Calu3 (cell line): ENCODE measurements around the gene LRRFIP1. TPM values are rescaled to one million over a fixed set of nuclear protein-coding genes. Genes with fewer than 3 reads are reported as not detected.
"Not testable (repeated sequence)": the region's sequence is repeated elsewhere in the genome, so short reads cannot be mapped to it uniquely, and the experiment has no call there.

ENCODE experiments used
- BruUV-seq: library from RNA; stranded (reverse); fragments of 400-500 nt; replicated peaks from 2 replicates; lab custom pipeline; 2021; lab: Mats Ljungman, UMichigan
- CTCF ChIA-PET: fragments of 300-600 bp; sonication (Branson Sonifier 250); formaldehyde crosslinking; loops from one replicate; lab custom pipeline; 2022; ENCODE audit warnings: antibody characterized with exemption; lab: Charles Lee
- DNase-seq: peaks from one replicate; pipeline ENCODE4 v3.0.0; 2022
- H3K27ac Mint-ChIP-seq: one replicate; pipeline ENCODE4 v1.8.0; 2022; ENCODE audit warnings: mixed read lengths; ENCODE audit not compliant: unreplicated experiment
- H3K27me3 Mint-ChIP-seq: one replicate; pipeline ENCODE4 v1.8.0; 2022; ENCODE audit warnings: mixed read lengths; ENCODE audit not compliant: unreplicated experiment
- H3K36me3 Mint-ChIP-seq: one replicate; pipeline ENCODE4 v1.8.0; 2022; ENCODE audit warnings: mild to moderate bottlenecking, moderate library complexity, mixed read lengths; ENCODE audit not compliant: insufficient read depth, unreplicated experiment
- H3K4me1 Mint-ChIP-seq: one replicate; pipeline ENCODE4 v1.8.0; 2022; ENCODE audit warnings: mild to moderate bottlenecking, low read depth, mixed read lengths; ENCODE audit not compliant: unreplicated experiment
- H3K4me3 Mint-ChIP-seq: one replicate; pipeline ENCODE4 v1.8.0; 2022; ENCODE audit warnings: mild to moderate bottlenecking, low read depth, moderate library complexity, mixed read lengths; ENCODE audit not compliant: unreplicated experiment
- H3K9me3 Mint-ChIP-seq: one replicate; pipeline ENCODE4 v1.8.0; 2022; ENCODE audit warnings: low read depth, mixed read lengths; ENCODE audit not compliant: unreplicated experiment
- intact Hi-C: fragments of 100-400 bp; cut with micrococcal nuclease; formaldehyde crosslinking; loops from one replicate; pipeline ENCODE4 v1.10.0; 2022; ENCODE audit not compliant: unreplicated experiment
- total RNA-seq: library from RNA; stranded (reverse); gene quantifications from 2 replicates; pipeline ENCODE4 v1.2.3, GENCODE V29; 2022
- TF ChIP-seq, protein P1 (sequence below): fragments of 200-600 bp; IDR thresholded peaks from one replicate; pipeline ENCODE4 v1.8.0; 2022; ENCODE audit warnings: antibody characterized with exemption; ENCODE audit not compliant: unreplicated experiment

The LRRFIP1 gene
- total RNA-seq, 1 experiment from 2014 or later, result 161 TPM

DNA sequence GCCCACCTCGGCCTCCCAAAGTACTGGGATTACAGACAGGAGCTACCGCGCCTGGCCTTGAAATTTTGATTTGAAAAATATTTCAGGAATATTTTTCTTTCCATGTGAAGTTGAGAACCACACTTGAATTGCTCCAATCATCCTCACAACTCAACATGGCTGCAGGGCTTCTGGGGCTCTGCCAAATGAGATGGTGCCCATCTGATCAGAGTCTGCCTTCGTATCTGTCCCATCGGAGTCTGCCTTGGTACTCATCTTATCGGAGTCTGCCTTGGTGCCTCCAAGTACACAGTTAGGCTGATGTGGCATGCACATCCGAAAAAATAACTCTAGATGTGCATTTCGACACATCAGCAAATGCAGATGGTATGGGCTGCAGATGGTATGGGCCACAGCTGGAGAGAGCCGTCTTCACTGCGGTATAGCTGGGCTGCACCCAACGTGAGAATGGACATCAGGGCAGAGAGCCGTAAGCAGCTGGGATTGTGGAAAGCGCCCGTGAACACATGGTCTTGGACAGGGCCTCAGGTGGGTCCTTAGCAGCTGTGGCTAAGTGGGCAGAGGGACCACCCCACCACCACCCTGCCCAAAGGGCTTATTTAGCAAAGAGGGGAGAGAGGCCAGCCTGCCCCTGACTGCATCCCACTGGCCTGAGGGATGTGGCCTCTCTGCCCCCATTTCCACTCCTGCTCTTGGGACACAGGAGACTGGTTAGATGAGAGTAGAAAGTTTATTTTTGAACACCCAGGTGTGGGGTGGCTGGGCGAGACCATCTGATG lies 119.1 kb downstream of the LRRFIP1 start:
- Mint-ChIP-seq H3K27me3 (no peaks in the 10 kb centered on the region), H3K27ac (no peak overlapping the region), H3K36me3 (peaks cover 84% of the 10 kb centered on the region), H3K9me3 (no peaks in the 10 kb centered on the region), H3K4me3 (no peak overlapping the region), H3K4me1 (peaks cover 36% of the 10 kb centered on the region)
- TF ChIP-seq, protein P1, sequence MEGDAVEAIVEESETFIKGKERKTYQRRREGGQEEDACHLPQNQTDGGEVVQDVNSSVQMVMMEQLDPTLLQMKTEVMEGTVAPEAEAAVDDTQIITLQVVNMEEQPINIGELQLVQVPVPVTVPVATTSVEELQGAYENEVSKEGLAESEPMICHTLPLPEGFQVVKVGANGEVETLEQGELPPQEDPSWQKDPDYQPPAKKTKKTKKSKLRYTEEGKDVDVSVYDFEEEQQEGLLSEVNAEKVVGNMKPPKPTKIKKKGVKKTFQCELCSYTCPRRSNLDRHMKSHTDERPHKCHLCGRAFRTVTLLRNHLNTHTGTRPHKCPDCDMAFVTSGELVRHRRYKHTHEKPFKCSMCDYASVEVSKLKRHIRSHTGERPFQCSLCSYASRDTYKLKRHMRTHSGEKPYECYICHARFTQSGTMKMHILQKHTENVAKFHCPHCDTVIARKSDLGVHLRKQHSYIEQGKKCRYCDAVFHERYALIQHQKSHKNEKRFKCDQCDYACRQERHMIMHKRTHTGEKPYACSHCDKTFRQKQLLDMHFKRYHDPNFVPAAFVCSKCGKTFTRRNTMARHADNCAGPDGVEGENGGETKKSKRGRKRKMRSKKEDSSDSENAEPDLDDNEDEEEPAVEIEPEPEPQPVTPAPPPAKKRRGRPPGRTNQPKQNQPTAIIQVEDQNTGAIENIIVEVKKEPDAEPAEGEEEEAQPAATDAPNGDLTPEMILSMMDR, result no peak
- DNase-seq, result no peak
- BruUV-seq, result no TSS peak
- CTCF ChIA-PET, result interaction anchor here (0.9 to 2.3 kb wide), 5 partner anchors 11 to 74 kb away, joined by 3 to 17 read pairs (median 3); no protein-coding TSS in a partner anchor
- intact Hi-C loops, result no loop called here

DNA sequence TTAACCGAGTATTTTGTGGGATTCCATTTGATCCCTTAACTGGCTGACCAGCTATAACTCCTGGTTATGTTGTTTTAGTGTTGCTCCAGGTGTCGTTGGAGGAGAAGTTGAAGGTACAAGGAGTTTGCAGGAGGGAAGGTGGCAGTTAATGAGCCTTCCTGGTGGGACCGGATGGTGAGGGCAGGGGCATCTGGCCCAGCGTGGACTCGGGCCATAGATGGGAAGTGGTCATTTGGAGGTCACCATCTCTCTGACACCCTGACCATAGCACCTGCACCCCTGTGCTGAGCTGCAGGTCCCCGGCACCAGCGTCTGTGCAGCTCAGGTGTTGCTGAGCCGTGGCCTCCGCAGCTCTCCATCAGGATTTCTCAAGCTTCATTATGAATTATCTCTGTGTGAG lies 119.8 kb downstream of the LRRFIP1 start:
- Mint-ChIP-seq H3K27me3 (no peaks in the 10 kb centered on the region), H3K4me3 (no peak overlapping the region), H3K4me1 (peaks cover 29% of the 10 kb centered on the region), H3K27ac (no peak overlapping the region), H3K9me3 (no peaks in the 10 kb centered on the region), H3K36me3 (peaks cover 91% of the 10 kb centered on the region)
- CTCF ChIA-PET, result interaction anchor here (0.9 kb wide), 1 partner anchor 74 kb away, joined by 3 read pairs; no protein-coding TSS in a partner anchor
- intact Hi-C loops, result no loop called here
- TF ChIP-seq, protein P1, result no peak
- no peak for DNase-seq
- no TSS peak for BruUV-seq

DNA sequence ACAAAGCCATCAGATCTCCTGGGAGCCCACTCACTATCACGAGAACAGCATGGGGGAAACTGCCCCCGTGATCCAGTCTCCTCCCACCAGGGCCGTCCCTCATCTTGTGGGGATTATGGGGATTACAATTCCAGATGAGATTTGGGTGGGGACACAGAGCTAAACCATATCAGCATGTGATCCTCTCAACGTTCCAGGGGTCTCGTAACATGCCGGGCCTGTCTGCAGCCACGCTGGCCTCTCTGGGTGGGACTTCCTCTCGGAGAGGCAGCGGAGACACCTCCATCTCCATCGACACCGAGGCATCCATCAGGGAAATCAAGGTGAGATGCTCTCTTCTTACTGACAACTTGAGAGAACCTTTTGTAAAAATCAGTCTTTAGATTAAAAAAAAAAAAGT lies 121.6 kb downstream of the LRRFIP1 start:
- intact Hi-C loops, result no loop called here
- no peak overlapping the region for H3K4me3 Mint-ChIP-seq
- no peaks in the 10 kb centered on the region for H3K9me3 Mint-ChIP-seq
- peaks cover 10% of the 10 kb centered on the region for H3K4me1 Mint-ChIP-seq
- TF ChIP-seq, protein P1, result no peak
- CTCF ChIA-PET, result no interaction called here
- peaks cover 90% of the 10 kb centered on the region for H3K36me3 Mint-ChIP-seq
- DNase-seq, result no peak
- H3K27me3 Mint-ChIP-seq, result no peaks in the 10 kb centered on the region
- H3K27ac Mint-ChIP-seq, result no peak overlapping the region
- BruUV-seq, result no TSS peak

DNA sequence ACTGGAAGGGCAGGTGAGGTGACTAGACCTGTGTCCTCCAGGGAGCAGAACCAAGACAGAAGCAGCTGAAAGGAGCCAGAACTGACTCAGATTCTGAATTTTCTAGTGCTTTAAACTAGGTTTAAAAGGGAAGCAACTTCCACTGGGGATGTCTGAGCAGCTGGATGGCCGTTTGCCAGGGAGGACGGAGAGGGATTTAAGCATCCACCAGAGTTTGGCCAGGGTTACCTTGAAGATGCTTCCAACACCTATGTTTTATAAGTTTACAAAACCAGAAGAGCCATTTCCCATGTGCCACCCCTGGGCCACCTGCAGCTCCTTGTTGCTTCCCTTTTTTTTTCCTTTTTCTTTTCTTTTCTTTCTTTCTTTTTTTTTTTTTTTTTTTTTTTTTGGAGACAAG lies 122.6 kb downstream of the LRRFIP1 start:
- no peak overlapping the region for H3K27ac Mint-ChIP-seq
- H3K4me1 Mint-ChIP-seq, result peaks cover 3% of the 10 kb centered on the region
- TF ChIP-seq, protein P1, result no peak
- H3K27me3 Mint-ChIP-seq, result no peaks in the 10 kb centered on the region
- BruUV-seq, result TSS peak; percentile 16
- CTCF ChIA-PET, result interaction anchor here (0.6 to 0.7 kb wide), 2 partner anchors 33 to 1124 kb away, joined by 6 to 7 read pairs; no protein-coding TSS in a partner anchor
- no peak overlapping the region for H3K4me3 Mint-ChIP-seq
- no peak for DNase-seq
- H3K9me3 Mint-ChIP-seq, result no peaks in the 10 kb centered on the region
- intact Hi-C loops, result no loop called here
- H3K36me3 Mint-ChIP-seq, result peaks cover 96% of the 10 kb centered on the region

DNA sequence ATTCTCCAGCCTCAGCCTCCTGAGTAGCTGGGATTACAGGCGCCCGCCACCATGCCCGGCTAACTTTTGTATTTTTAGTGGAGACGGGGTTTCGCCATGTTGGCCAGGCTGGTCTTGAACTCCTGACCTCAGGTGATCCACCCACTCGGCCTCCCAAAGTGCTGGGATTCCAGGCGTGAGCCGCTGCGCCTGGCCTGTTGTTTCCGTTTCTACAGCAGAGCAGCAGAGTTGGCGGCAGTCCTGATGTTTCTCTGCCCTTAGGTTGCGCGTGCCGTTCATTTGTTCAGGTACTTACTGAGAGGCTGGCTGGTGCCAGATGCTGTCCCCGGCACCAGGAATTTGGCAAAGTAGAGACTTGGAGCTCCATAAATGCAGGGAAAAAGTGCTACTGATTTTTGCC lies 123.1 kb downstream of the LRRFIP1 start:
- CTCF ChIA-PET, result interaction anchor here (0.6 kb wide), 1 partner anchor 66 kb away, joined by 3 read pairs; no protein-coding TSS in a partner anchor
- H3K4me1 Mint-ChIP-seq, H3K9me3 Mint-ChIP-seq, H3K4me3 Mint-ChIP-seq, DNase-seq, H3K27ac Mint-ChIP-seq, BruUV-seq, H3K27me3 Mint-ChIP-seq, intact Hi-C loops: not testable (repeated sequence)
- H3K36me3 Mint-ChIP-seq, result peaks cover 96% of the 10 kb centered on the region
